Measurements from ENCODE around the gene MSMP. TPM values are rescaled to one million over a fixed set of nuclear protein-coding genes. Genes with fewer than 3 reads are reported as not detected.

Gene MSMP
- total and polyA plus RNA-seq, 10 of the 15 experiments (the other 5 are each of a cell fraction or from before 2014, with no cell fraction given), result 0.33 to 2.4 (median 0.86) TPM; not detected in 4

DNA sequence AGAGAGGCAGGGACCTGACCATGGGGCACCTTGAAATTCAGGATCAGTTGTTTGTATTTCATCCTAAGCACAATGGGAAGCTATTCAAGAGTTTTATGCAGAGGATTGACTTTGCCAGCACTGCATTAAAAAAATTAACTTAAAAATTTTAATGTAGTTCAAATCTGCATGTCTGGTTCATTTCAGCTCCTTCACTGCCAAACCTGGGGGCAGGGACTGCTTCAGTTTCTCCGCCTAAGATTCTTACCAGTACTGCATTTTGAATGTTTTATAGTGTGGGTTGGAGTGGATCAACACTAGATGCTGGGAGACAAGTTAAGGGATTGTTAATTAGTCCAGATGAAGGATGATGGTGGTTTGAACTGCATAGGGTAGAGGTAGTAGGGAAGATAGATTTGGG is 15.7 kb upstream of the MSMP start (continued):
- no peak for TF ChIP-seq HDAC6 (IDR thresholded peaks at IDR 0.05; ENCODE audit: unreplicated experiment)
- TF ChIP-seq, protein P1, sequence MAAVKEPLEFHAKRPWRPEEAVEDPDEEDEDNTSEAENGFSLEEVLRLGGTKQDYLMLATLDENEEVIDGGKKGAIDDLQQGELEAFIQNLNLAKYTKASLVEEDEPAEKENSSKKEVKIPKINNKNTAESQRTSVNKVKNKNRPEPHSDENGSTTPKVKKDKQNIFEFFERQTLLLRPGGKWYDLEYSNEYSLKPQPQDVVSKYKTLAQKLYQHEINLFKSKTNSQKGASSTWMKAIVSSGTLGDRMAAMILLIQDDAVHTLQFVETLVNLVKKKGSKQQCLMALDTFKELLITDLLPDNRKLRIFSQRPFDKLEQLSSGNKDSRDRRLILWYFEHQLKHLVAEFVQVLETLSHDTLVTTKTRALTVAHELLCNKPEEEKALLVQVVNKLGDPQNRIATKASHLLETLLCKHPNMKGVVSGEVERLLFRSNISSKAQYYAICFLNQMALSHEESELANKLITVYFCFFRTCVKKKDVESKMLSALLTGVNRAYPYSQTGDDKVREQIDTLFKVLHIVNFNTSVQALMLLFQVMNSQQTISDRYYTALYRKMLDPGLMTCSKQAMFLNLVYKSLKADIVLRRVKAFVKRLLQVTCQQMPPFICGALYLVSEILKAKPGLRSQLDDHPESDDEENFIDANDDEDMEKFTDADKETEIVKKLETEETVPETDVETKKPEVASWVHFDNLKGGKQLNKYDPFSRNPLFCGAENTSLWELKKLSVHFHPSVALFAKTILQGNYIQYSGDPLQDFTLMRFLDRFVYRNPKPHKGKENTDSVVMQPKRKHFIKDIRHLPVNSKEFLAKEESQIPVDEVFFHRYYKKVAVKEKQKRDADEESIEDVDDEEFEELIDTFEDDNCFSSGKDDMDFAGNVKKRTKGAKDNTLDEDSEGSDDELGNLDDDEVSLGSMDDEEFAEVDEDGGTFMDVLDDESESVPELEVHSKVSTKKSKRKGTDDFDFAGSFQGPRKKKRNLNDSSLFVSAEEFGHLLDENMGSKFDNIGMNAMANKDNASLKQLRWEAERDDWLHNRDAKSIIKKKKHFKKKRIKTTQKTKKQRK (IDR thresholded peaks at IDR 0.05; ENCODE audit: low read depth, low read length), result no peak
- no peak for TF ChIP-seq RELA (IDR thresholded peaks at IDR 0.05; ENCODE audit: borderline replicate concordance, partially characterized antibody)

DNA sequence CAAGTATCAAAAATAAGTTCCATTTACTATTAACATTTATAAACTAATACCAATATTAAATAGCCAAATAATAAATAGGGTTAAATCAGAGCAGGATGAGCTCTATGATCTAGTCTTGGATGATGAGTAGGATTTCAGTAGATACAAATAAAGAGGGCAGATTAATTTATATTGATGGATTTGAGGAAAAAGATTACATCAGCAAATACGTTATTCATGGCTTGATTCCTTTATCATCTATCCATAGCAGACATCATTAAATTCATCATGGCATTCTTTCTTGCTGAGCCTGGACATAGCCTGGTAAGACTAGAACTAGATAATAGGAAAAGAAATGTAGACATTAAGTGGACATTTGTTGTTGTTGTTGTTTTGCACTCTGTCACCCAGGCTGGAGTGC is 13.4 kb upstream of the MSMP start:
- POLR2A ChIA-PET, result no interaction called here
- no peak overlapping the region for H3K27ac ChIP-seq (ENCODE audit: control insufficient read depth, insufficient read depth)
- ATAC-seq (no peak), FAIRE-seq (no peak), DNase-seq (ENCODE audit: low read depth, low spot score) (no peak)
- no peaks in the 10 kb centered on the region for H3K27me3 ChIP-seq (replicated peaks in 1 of 2; ENCODE audit: control insufficient read depth in 2 of 2, insufficient read depth in 2 of 2, low read length in 1 of 2)
- H2AFZ ChIP-seq (ENCODE audit: control insufficient read depth, low read depth, low read length), result no peak overlapping the region
- H3K4me2 ChIP-seq (ENCODE audit: control insufficient read depth, insufficient read depth), result no peak overlapping the region
- H3K79me2 ChIP-seq (ENCODE audit: control insufficient read depth, insufficient read depth, low read length), result peaks cover 4% of the 10 kb centered on the region
- no peak overlapping the region for H3K4me3 ChIP-seq
- WGBS (ENCODE audit: insufficient coverage, insufficient replicate concordance, low lambda C conversion rate, missing lambda C conversion rate), result 100% methylated on average over 1 of the region's 1 CpG
- no peaks in the 10 kb centered on the region for H3K9me3 ChIP-seq (replicated peaks; ENCODE audit: control insufficient read depth, insufficient read depth, low read length)
- intact Hi-C loops (cut with micrococcal nuclease; ENCODE audit: unreplicated experiment), result no loop called here
- BruUV-seq (replicated peaks), result no TSS peak
- no peaks in the 10 kb centered on the region for H3K4me1 ChIP-seq (ENCODE audit: control insufficient read depth, insufficient read depth, low read length)
- 0 out of 4 replicates have a peak, but pooled peaks cover 0 to 3% of the 10 kb centered on the region in 2 experiments for H3K36me3 ChIP-seq (ENCODE audit: control insufficient read depth in 2 of 2, insufficient read depth in 2 of 2, low read length in 1 of 2)
- SMC1A ChIA-PET (ENCODE audit: uncharacterized antibody, unreplicated experiment), result interaction anchor here (1.0 to 1.4 kb wide), 2 partner anchors 20 to 40 kb away, joined by 4 to 6 read pairs; no protein-coding TSS in a partner anchor
- no peak overlapping the region for H3K9ac ChIP-seq (ENCODE audit: control insufficient read depth, insufficient read depth, low read length)
- CTCF ChIA-PET, result no interaction called here
- no peaks in the 10 kb centered on the region for H4K20me1 ChIP-seq (ENCODE audit: control insufficient read depth, insufficient read depth)
- in situ Hi-C loops (cut with MboI), result no loop called here
- TF ChIP-seq HDAC2 (IDR thresholded peaks at IDR 0.05), result no peak
- no peak for TF ChIP-seq POLR2AphosphoS2 (IDR thresholded peaks at IDR 0.05; ENCODE audit: low read depth, low read length)
- TF ChIP-seq POU2F2 (IDR thresholded peaks at IDR 0.05; ENCODE audit: borderline replicate concordance, low read depth, low read length), result no peak
- TF ChIP-seq USF2 (IDR thresholded peaks at IDR 0.05; ENCODE audit: borderline replicate concordance, low read depth, low read length), result no peak
- TF ChIP-seq, protein P2, sequence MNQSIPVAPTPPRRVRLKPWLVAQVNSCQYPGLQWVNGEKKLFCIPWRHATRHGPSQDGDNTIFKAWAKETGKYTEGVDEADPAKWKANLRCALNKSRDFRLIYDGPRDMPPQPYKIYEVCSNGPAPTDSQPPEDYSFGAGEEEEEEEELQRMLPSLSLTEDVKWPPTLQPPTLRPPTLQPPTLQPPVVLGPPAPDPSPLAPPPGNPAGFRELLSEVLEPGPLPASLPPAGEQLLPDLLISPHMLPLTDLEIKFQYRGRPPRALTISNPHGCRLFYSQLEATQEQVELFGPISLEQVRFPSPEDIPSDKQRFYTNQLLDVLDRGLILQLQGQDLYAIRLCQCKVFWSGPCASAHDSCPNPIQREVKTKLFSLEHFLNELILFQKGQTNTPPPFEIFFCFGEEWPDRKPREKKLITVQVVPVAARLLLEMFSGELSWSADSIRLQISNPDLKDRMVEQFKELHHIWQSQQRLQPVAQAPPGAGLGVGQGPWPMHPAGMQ (IDR thresholded peaks at IDR 0.05; ENCODE audit: borderline replicate concordance), result no peak
- TF ChIP-seq BRCA1 (IDR thresholded peaks at IDR 0.05; ENCODE audit: low read depth, low read length), result no peak
- TF ChIP-seq MEF2B (IDR thresholded peaks at IDR 0.05; ENCODE audit: partially characterized antibody, poor library complexity, severe bottlenecking), result no peak
- no peak for TF ChIP-seq KLF5 (IDR thresholded peaks at IDR 0.05; ENCODE audit: partially characterized antibody)
- TF ChIP-seq SMC3 (IDR thresholded peaks at IDR 0.05; ENCODE audit: borderline replicate concordance, low read length), result no peak
- RAD21 ChIA-PET (ENCODE audit: unreplicated experiment), result no interaction called here

Measured in GM12878 (cell line).